Lower leg skin (tissue), 4 donors: ENCODE results near the gene PDZD2. TPM values are rescaled to one million over a fixed set of nuclear protein-coding genes. Genes with fewer than 3 reads are reported as not detected.

Experiments used
- DNase-seq, 2 donors: peaks; one replicate each; pipeline ENCODE4 v3.0.0-alpha.2; 2019; ENCODE audit warnings: low spot score in 2 of 2
- H3K4me3 ChIP-seq: fragments of 200-600 bp; sonication (generic); 2 replicates; pipeline ENCODE4 v1.5.1; 2017; ENCODE audit warnings: mild to moderate bottlenecking, low read depth; ENCODE audit not compliant: poor library complexity, severe bottlenecking
- POLR2A ChIP-seq, 2 donors: fragments of 450-650 bp; IDR thresholded peaks; one replicate each; pipeline ENCODE4 v1.6.1; 2016 to 2017; ENCODE audit warnings: antibody characterized with exemption in 2 of 2, mild to moderate bottlenecking in 1 of 2, moderate library complexity in 1 of 2
- WGBS, 2 donors: methylation state at CpG; one replicate each; pipeline ENCODE4 v1.1.5; 2018; 5-methylcytosine and 5-hydroxymethylcytosine counted together
- intact Hi-C: fragments of 100-400 bp; cut with DNase I; formaldehyde crosslinking; loops from one replicate; pipeline ENCODE4 v1.15.0; 2023; ENCODE audit warnings: low total_unique reads
- total RNA-seq, 4 donors: library from RNA; depleted of rRNA; stranded (reverse); fragments of >200 nt; gene quantifications; one replicate each; pipeline ENCODE4 v1.1.0, GENCODE V29; 2016
- TF ChIP-seq, protein P1 (sequence below), 3 donors: fragments of 450-650 bp; IDR thresholded peaks; one replicate each; pipeline ENCODE4 v1.5.1; 2016; ENCODE audit warnings: antibody characterized with exemption in 3 of 3, mild to moderate bottlenecking in 3 of 3, moderate library complexity in 2 of 3

Gene PDZD2
- total RNA-seq, 4 donors from 2014 or later, result 102 to 150 (median 116) TPM

DNA sequence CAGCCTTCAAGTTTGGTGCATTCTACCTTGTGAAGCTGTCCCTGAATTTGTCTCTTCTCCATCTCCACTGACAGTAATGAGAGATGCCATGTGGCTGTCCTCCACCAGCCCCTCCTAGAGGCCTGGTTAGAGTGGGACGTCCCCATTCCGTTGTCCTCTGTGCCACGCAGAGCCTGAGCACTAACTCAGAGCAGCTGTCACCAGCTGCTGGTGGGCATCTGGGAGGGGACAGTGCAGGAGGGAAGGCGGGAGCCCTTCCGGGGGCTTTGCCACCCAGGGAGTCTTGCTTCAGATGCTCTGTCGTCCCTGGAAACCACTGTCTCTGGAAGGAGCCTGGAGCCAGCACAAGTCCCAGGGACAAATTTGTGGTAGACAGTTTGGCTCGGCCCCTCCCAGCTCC, 78.6 kb downstream of the PDZD2 start:
- intact Hi-C loops, result no loop called here
- 70 to 79% methylated on average over 7 of the region's 7 CpGs for WGBS, 2 donors
- no peak overlapping the region for H3K4me3 ChIP-seq
- TF ChIP-seq, protein P1, sequence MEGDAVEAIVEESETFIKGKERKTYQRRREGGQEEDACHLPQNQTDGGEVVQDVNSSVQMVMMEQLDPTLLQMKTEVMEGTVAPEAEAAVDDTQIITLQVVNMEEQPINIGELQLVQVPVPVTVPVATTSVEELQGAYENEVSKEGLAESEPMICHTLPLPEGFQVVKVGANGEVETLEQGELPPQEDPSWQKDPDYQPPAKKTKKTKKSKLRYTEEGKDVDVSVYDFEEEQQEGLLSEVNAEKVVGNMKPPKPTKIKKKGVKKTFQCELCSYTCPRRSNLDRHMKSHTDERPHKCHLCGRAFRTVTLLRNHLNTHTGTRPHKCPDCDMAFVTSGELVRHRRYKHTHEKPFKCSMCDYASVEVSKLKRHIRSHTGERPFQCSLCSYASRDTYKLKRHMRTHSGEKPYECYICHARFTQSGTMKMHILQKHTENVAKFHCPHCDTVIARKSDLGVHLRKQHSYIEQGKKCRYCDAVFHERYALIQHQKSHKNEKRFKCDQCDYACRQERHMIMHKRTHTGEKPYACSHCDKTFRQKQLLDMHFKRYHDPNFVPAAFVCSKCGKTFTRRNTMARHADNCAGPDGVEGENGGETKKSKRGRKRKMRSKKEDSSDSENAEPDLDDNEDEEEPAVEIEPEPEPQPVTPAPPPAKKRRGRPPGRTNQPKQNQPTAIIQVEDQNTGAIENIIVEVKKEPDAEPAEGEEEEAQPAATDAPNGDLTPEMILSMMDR (IDR thresholded peaks at IDR 0.05), result no peak
- DNase-seq, result peak in 1 of 2 donors; percentile 65

DNA sequence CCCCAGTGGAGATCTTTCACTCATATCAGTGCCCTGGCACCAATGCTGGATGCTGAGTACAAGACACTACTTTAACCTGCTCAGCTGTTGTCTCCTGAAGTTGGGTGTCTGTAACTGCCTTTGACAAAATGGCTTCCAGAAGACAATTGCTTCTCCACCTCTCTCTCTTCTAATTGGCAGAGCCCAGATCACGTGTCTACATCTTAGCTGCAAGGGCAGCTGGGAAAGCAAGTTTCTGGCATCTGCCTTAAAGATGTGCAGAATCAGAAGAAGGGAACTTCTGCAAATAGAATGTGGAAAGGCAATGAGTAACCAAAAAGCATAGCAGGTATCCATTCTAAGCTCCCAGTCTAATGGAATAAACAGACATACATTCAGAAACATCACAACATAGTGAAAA, 81.1 kb downstream of the PDZD2 start:
- WGBS, 2 donors, result 90 to 95% methylated on average over 1 of the region's 1 CpG
- H3K4me3 ChIP-seq, result no peak overlapping the region
- peak in 1 of 2 donors; percentile 31 for DNase-seq
- TF ChIP-seq, protein P1 (IDR thresholded peaks at IDR 0.05), result no peak
- TF ChIP-seq POLR2A (IDR thresholded peaks at IDR 0.05), result no peak
- intact Hi-C loops, result no loop called here

DNA sequence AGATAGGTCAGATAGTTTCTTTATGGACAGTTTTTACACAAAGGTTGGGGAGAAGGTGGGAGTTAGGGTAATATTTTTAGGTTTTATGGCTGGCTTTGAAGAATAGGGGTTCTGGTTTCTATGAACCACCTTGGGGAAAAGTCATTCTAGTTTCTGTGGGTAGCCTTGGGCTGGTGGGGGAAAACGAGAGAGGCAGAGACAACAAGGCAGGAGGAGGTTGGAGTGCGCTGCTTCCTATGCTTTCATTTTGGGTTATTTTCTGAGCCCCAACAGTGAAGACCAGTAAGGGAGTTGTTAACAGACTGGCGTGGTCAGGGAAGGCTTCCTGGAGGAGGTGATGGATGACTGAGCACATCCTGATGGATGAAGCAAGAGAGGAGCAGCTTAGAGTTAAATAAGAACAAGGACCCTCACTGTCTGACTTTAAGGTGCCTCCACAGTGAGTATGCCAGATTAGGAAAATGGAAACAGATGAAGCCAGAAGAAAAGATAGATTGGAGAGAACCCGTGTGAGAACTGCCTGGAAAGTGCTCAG, 81.9 kb downstream of the PDZD2 start:
- 81 to 88% methylated on average over 4 of the region's 4 CpGs for WGBS, 2 donors
- peak in 1 of 2 donors; percentile 20 for DNase-seq
- H3K4me3 ChIP-seq, result no peak overlapping the region
- TF ChIP-seq, protein P1 (IDR thresholded peaks at IDR 0.05), result no peak
- TF ChIP-seq POLR2A (IDR thresholded peaks at IDR 0.05), result no peak
- intact Hi-C loops, result no loop called here

DNA sequence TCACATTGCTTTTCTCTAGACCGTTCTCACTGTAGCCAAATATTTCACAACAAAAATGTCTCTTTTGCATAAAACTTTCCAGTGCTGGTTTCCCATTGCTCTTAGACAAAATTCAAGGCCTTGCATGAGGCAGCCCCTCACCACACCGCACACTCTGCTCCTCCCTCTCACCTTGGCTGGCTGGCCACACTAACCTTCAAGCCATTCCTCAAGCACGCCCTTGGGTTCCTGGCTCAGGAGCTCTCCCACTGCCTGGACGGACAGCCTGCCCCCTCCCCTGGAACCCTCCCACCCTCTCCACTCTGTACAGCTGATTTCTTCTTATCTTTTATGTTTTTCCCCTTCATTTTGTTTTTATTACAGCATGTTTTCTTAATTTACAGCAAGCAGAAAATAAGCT, 83.2 kb downstream of the PDZD2 start:
- TF ChIP-seq, protein P1 (IDR thresholded peaks at IDR 0.05), result no peak
- no peak for TF ChIP-seq POLR2A (IDR thresholded peaks at IDR 0.05)
- 85 to 87% methylated on average over 4 of the region's 4 CpGs for WGBS, 2 donors
- H3K4me3 ChIP-seq, result no peak overlapping the region
- DNase-seq, result peak in 1 of 2 donors; percentile 66
- intact Hi-C loops, result no loop called here

GRCh38 chr5:31725996-31726395, 87.1 kb downstream of the PDZD2 start:
- DNase-seq, result peak in 1 of 2 donors; percentile 70
- intact Hi-C loops, result no loop called here
- no peak overlapping the region for H3K4me3 ChIP-seq
- 95 to 96% methylated on average over 10 of the region's 10 CpGs for WGBS, 2 donors
- no peak for TF ChIP-seq POLR2A (IDR thresholded peaks at IDR 0.05)
- TF ChIP-seq, protein P1 (IDR thresholded peaks at IDR 0.05), result no peak

DNA sequence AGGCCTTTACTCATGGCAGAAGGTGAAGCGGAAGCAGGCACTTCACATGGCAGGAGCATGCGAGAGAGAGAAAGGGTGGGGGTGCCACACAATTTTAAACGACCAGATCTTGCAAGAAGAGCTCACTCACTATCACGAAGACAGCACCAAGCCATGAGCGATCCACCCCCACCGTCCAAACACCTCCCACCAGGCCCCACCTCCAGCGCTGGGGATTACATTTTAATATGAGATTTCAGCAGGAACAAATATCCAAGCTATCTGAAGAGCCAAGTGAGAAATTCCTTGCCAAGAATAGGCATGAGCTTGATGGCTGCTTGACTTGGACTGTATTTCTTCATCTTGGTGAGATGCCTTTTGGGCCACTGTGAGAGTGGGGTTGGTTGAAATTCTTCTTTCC, 88.0 kb downstream of the PDZD2 start:
- intact Hi-C loops, result no loop called here
- no peak overlapping the region for H3K4me3 ChIP-seq
- DNase-seq, result peak in 1 of 2 donors; percentile 48
- WGBS, 2 donors, result 88% methylated on average over 7 of the region's 7 CpGs
- TF ChIP-seq, protein P1 (IDR thresholded peaks at IDR 0.05), result no peak
- no peak for TF ChIP-seq POLR2A (IDR thresholded peaks at IDR 0.05)
